HG03575 (cell line): ENCODE measurements around the gene KCNK4.
"Not testable (repeated sequence)": the region's sequence is repeated elsewhere in the genome, so short reads cannot be mapped to it uniquely, and the experiment has no call there.

Experiments used
- ATAC-seq: cut with Tn5 transposase; IDR thresholded peaks from one replicate; pipeline ENCODE4 v1.9.1; 2021; ENCODE audit not compliant: unreplicated experiment, insufficient number of reproducible peaks, low FRiP score; ENCODE audit errors: extremely low read depth

The KCNK4 gene

GRCh38 chr11:64303109-64304031 is 12.3 kb downstream of the KCNK4 start:
- ATAC-seq, result no peak

DNA sequence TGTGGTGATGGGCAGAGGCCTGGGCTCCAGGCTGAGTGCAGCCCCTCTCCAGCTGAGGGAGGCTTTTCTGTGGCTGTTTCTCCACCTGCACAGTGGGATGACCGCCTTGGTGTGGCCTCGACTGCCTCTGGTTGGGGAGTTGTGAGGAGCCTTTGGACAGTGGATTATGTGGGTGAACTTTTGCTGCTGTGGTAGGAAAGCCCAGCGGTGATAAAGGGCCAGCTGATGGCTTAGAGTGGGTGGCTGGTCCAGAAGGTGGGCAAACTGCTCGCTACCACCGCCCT is 12.9 kb downstream of the KCNK4 start:
- ATAC-seq, result no peak

DNA sequence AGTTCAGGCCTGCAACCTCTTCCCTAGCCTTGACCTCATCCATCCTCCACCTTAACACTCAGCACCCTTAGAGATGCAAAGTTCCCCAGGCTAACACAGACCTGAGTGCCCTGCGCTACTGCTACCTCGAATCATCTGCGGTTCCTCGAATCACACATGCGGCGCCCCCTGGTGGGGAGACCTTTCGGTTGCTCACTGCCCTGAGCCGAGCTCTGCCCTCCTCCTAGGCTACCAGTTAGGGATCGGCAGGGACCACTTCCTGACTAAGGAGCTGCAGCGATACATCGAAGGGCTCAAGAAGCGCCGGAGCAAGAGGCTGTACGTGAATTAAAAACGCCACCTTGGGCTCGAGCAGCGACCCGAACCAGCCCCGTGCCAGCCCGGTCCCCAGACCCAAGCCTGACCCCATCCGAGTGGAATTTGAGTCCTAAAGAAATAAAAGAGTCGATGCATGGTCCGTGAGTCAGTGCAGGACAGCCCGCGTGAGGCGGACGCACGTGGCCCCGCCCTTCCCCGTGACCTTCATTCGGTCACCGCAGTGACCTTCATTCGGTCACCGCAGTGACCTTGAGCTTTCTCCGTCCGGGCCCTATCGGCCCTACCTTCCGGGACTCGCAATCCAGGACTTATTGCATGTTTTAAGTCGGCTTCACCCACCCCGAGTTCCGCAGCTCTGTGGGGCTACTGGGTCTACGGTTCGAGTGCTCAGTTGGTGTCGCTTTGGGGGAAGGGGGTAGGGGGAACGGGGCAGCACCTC is 13.4 kb downstream of the KCNK4 start:
- no peak for ATAC-seq

GRCh38 chr11:64305075-64305690 is 14.1 kb downstream of the KCNK4 start, which contains the start of gene ESRRA:
Gene ESRRA, plus strand, starts transcription at chr11:64305524. Its CDS starts 1,656 bp downstream, at chr11:64307180.
- ATAC-seq, result peak; percentile 32

DNA sequence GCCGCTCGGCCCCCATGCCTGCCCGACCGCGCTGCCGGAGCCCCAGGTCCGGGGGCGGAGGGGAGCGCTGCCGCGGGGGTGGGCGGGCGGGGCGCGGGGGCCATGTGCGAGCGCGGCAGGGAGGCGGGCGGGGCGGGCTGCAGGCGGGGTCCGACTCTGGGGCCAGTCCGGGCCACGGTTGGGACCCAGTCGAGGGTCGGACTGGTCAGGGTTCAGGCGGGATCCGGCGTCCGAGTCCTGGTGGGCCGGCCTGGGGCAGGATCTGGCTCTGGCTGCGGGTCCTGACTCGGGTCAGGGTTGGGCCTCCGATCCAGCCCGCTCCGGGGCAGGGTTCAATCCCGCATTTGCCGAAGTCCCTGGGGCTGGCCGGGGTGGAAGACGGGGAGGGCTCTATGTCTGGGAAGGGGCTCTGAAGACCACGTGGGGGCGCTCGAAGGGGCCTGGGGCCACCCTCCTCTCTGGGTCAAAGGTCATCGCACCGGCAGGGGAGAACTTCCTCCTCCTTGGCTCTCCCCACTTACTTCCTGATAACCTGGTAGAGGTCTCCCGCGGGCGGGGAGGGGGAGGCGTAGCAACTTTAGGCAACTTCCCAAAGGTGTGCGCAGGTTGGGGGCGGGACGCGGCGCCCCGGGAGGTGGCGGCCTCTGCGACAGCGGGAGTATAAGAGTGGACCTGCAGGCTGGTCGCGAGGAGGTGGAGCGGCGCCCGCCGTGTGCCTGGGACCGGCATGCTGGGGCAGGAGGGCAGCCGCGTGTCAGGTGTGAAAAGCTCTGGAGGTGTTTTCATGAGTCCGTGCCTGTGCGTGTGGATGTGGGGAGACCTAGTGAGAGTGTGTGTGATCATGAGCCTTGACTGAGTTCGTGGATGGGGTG is 14.8 kb downstream of the KCNK4 start:
- ATAC-seq, result no peak

DNA sequence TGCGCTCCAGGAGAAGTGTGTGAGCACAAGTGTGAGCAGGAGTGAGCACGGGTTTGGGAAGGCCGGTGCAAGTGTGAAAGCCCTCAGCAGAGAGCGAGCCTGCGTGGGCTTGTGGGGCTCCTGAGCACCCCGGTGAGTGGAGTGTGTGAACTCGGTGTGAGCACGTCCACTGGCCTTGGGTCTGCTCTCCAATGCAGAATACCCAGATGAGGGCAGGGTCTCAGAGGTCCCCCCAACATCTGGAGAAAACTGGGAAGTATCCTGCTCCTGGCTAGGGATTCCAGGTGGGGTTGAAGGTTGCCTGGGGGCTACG is 15.4 kb downstream of the KCNK4 start:
- ATAC-seq, result no peak

DNA sequence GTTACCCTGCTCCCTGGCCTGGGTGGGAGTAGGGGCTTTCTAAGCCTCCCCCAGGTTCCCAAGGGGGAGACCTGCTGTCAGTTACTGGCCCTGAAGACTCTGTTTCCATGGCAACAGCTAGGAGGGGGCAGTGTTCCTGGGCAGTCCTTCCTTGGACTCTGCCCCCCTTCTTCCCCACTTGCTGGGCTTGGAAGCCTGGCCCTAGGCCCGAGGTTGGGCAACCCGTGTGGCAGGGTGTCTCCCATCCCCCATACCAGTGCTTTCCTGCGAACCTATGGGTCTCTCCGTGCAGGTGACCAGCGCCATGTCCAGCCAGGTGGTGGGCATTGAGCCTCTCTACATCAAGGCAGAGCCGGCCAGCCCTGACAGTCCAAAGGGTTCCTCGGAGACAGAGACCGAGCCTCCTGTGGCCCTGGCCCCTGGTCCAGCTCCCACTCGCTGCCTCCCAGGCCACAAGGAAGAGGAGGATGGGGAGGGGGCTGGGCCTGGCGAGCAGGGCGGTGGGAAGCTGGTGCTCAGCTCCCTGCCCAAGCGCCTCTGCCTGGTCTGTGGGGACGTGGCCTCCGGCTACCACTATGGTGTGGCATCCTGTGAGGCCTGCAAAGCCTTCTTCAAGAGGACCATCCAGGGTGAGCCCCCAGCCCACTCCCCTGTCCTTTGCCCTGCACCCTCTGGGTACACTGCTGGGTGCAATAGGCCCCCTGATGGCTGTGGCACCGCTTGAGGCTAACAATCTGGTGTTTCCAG is 15.9 kb downstream of the KCNK4 start:
- no peak for ATAC-seq

- ATAC-seq, result not testable (repeated sequence)
Observed at GRCh38 chr11:64307795-64308194, 16.7 kb downstream of the KCNK4 start.

- no peak for ATAC-seq
Observed at GRCh38 chr11:64312947-64313346, 21.8 kb downstream of the KCNK4 start.

DNA sequence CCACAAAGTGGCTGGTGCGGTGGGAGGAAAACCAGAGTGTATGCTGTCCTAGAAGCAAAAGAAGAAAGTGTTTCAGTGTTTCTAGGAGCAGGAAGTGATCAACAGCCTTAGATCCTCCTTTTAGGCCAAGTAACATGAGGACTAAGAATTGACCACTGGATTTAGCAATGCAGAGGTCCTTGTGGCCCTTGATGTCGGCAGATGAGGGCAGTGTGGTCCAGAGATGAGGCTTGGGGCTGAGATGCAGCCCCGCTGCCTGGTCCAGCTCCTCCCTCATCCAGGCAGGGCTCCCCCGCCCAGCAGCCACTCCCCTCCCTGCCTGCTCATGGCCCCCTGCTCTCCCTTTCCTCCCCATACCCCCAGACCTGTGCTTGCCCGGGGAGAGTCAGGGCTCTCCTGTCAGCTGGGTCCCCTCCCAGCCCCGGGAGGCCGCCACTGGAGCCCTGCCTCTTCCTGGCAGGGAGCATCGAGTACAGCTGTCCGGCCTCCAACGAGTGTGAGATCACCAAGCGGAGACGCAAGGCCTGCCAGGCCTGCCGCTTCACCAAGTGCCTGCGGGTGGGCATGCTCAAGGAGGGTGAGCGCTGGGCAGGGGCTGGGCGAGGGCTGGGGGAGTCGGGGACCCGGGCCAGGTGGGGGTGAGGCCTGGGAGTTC is 22.5 kb downstream of the KCNK4 start:
- no peak for ATAC-seq

- no peak for ATAC-seq
Observed at GRCh38 chr11:64314146-64314804, 23.2 kb downstream of the KCNK4 start.

DNA sequence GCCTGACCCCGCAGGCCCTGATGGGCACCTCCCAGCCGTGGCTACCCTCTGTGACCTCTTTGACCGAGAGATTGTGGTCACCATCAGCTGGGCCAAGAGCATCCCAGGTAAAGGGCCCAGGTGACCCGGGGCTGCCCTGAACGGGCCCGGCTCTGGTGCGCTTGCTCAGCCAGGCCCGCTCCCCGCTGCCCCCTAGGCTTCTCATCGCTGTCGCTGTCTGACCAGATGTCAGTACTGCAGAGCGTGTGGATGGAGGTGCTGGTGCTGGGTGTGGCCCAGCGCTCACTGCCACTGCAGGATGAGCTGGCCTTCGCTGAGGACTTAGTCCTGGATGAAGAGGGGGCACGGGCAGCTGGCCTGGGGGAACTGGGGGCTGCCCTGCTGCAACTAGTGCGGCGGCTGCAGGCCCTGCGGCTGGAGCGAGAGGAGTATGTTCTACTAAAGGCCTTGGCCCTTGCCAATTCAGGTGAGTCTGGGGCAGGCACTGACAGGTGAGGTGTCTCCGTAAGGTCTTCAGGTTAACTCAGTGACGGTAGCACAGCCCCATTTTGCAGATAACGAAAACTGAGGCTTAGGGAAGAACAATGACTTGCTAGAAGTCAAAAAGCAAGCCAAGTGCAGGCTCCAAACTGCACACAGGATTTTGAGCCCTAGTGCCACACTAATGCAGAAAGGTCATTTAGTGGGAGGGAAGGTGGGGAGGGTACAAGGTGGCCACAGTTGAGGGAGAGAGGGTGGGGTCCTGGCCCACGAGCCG is 23.9 kb downstream of the KCNK4 start:
- no peak for ATAC-seq

GRCh38 chr11:64315667-64316526 is 24.8 kb downstream of the KCNK4 start:
- ATAC-seq, result not testable (repeated sequence)

DNA sequence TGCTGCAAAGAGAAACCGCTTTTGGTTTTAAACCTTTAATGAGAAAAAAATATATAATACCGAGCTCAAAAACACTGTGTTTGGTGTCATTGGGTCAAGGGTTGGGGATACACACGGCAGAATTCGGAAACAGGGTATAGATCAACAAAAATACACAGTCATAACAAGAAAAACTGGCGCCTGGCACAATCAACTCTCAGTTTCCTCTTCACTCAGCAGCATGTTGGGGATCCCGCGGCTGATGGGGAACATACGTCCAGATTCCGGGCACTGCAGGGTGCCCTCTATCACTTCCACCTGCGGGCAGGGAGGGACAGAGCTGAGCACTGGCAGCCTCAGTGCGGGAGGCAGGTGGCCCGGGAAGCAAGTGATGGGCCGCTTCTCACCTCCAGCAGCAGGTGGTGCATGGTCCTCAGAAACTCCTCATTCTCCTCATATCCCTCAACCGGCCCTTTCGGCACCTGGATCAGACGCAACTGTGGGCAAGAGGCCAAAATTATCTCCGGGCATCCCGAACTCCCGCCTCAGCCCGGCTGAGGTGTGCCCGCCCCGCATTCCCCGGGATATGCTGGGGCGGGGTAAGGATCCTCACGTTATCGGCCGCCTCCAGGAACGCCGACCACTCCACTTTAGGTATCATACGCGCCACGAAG is 25.7 kb downstream of the KCNK4 start:
- no peak for ATAC-seq

DNA sequence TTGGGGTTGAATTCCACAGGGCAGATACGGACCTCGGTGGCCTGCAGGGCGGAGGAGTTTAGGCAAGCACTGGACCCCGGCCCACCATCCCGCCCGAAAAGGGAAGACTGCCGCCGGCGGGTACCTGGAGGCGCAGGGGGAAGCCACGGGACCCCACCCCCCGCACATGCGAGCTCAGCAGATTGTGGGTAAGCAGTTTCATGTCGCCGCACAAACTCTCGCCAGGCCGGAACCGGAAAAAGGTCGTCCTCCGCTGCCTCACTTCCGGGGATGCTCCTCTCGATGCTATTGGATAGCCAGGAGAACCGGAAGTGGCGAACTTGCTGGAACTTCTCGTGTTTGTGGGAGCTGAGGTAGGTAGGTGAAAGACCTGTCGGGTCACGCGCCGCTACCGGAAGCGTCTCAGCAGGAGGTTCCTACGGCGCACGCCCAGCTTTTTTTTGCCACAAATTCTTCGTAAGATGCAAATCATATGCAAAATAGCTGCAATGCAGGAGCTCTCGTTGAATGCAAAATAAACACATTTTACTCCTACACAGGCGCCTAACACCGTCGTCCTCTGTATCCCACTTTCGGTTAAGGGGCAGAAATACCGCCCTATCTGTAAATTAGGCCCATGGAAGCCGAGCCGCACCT is 26.3 kb downstream of the KCNK4 start, which contains the start of gene TRMT112:
Gene TRMT112 (minus strand): TSS at position 235 of the 636 bp plus-strand sequence. CDS start 33 bp downstream, at position 202.
- no peak for ATAC-seq
